PC-3 (cell line): ENCODE measurements around the gene EIF4EBP2. TPM values are rescaled to one million over a fixed set of nuclear protein-coding genes. Genes with fewer than 3 reads are reported as not detected.

Source experiments
- ATAC-seq: fragments of 200-7000 bp; cut with Tn5 transposase; 2 replicates; pipeline ENCODE4 v1.9.1; 2020; ENCODE audit warnings: mild to moderate bottlenecking, moderate library complexity
- BruUV-seq: library from RNA; stranded (reverse); fragments of 400-500 nt; replicated peaks from 2 replicates; lab custom pipeline; 2021; lab: Mats Ljungman, UMichigan
- CTCF ChIA-PET: fragments of 300-600 bp; sonication (Branson Sonifier 250); formaldehyde crosslinking; loops from one replicate; lab custom pipeline; 2022; ENCODE audit warnings: antibody characterized with exemption; lab: Charles Lee
- POLR2A ChIA-PET: fragments of 300-600 bp; sonication (Branson Sonifier 250); formaldehyde crosslinking; loops from one replicate; lab custom pipeline; 2022; ENCODE audit warnings: antibody characterized with exemption; ENCODE audit not compliant: unreplicated experiment; lab: Charles Lee
- DNase-seq: peaks from one replicate; pipeline ENCODE4 v3.0.0-alpha.2; 2015
- H2AFZ ChIP-seq: fragments of 300-600 bp; sonication (generic); 2 replicates; pipeline ENCODE4 v1.6.0; 2016; ENCODE audit warnings: antibody characterized with exemption, low read length
- H3F3A ChIP-seq: fragments of 300-600 bp; sonication (generic); one replicate; pipeline ENCODE4 v1.6.0; 2017; ENCODE audit warnings: antibody characterized with exemption, low read length, control low read depth, mild to moderate bottlenecking; ENCODE audit not compliant: unreplicated experiment
- H3K27ac ChIP-seq: fragments of 300-600 bp; sonication (generic); 2 replicates; pipeline ENCODE4 v1.5.1; 2016; ENCODE audit warnings: mild to moderate bottlenecking, low read length
- H3K27me3 ChIP-seq: fragments of 300-600 bp; sonication (generic); 2 replicates; pipeline ENCODE4 v1.6.1; 2016; ENCODE audit warnings: low read length, mixed read lengths
- H3K36me3 ChIP-seq: fragments of 300-600 bp; sonication (generic); 2 replicates; pipeline ENCODE4 v1.6.1; 2016; ENCODE audit warnings: low read depth, mixed run types, low read length, mixed read lengths
- H3K4me1 ChIP-seq: fragments of 300-600 bp; sonication (generic); 2 replicates; pipeline ENCODE4 v1.5.1; 2016; ENCODE audit warnings: low read length; ENCODE audit not compliant: insufficient read depth
- H3K4me2 ChIP-seq: fragments of 300-600 bp; sonication (generic); 2 replicates; pipeline ENCODE4 v1.6.0; 2016; ENCODE audit warnings: low read length
- H3K4me3 ChIP-seq: fragments of 300-600 bp; sonication (generic); 2 replicates; pipeline ENCODE4 v1.5.1; 2016; ENCODE audit warnings: mild to moderate bottlenecking, low read length, mixed read lengths
- H3K79me2 ChIP-seq: fragments of 300-600 bp; sonication (generic); 2 replicates; pipeline ENCODE4 v1.6.1; 2017; ENCODE audit warnings: low read length, mixed read lengths
- H3K9ac ChIP-seq: fragments of 300-600 bp; sonication (generic); 2 replicates; pipeline ENCODE4 v1.6.0; 2016; ENCODE audit warnings: mild to moderate bottlenecking, low read length
- H3K9me2 ChIP-seq: fragments of 300-600 bp; sonication (generic); replicated peaks from 2 replicates; pipeline ENCODE4 v1.6.1; 2016; ENCODE audit warnings: mixed run types, low read length, mixed read lengths
- H3K9me3 ChIP-seq: fragments of 300-600 bp; sonication (generic); 2 replicates; pipeline ENCODE4 v1.6.1; 2016; ENCODE audit warnings: low read length, mixed read lengths
- H4K20me1 ChIP-seq: fragments of 300-600 bp; sonication (generic); 2 replicates; pipeline ENCODE4 v1.6.1; 2016; ENCODE audit warnings: low read length, mixed read lengths
- CTCF ChIP-seq: fragments of 300-600 bp; sonication (generic); conservative IDR thresholded peaks from 2 replicates; pipeline ENCODE4 v1.5.1; 2017; ENCODE audit warnings: antibody characterized with exemption, low read depth, mild to moderate bottlenecking, low read length
- EZH2 ChIP-seq: fragments of 300-600 bp; sonication (generic); IDR thresholded peaks from one replicate; pipeline ENCODE4 v1.6.1; 2017; ENCODE audit warnings: antibody characterized with exemption, mild to moderate bottlenecking, low read length; ENCODE audit not compliant: unreplicated experiment
- EZH2phosphoT487 ChIP-seq: fragments of 300-600 bp; sonication (generic); IDR thresholded peaks from 2 replicates; pipeline ENCODE4 v1.6.1; 2018; ENCODE audit warnings: mild to moderate bottlenecking, antibody characterized with exemption, low read length, borderline replicate concordance
- intact Hi-C: fragments of 100-400 bp; cut with micrococcal nuclease; formaldehyde crosslinking; loops from 2 replicates; pipeline ENCODE4 v1.9.0; 2023
- total RNA-seq: library from RNA; depleted of rRNA; stranded (reverse); fragments of >200 nt; gene quantifications from 2 replicates; pipeline ENCODE4 v1.2.3, GENCODE V29; 2014

Gene EIF4EBP2
- total RNA-seq, 1 experiment from 2014 or later, result 29.2 TPM

DNA sequence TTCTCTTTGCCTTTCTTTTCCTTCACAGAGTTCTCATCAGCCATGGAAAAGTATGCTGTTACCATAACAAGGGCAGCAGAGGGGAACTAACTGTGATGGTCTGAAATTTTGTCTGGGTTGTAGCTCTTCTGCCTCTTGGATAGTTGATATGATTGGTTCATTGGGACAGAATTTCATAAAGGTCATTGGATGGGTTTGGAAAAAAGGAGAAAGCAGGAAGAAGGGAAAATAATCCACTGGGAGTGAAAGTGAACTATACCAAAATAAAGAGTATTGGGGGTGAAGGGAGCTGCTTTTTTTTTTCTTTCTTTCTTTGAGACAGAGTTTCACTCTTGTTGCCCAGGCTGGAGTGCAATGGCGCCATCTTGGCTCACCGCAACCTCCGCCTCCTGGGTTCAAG lies 5.8 kb downstream of the EIF4EBP2 start:
- Histone ChIP-seq H4K20me1 (peaks cover 52% of the 10 kb centered on the region), H3K4me2 (no peak overlapping the region), H3K27me3 (no peaks in the 10 kb centered on the region), H2AFZ (no peak overlapping the region), H3K9me3 (no peaks in the 10 kb centered on the region), H3K4me3 (no peak overlapping the region), H3K36me3 (peaks cover 10% of the 10 kb centered on the region; the same call in 1 of the 2 replicates), H3K79me2 (peaks cover 87% of the 10 kb centered on the region), H3K27ac (no peak overlapping the region), H3K9me2 (no peaks in the 10 kb centered on the region), H3K4me1 (peaks cover 18% of the 10 kb centered on the region), H3K9ac (no peak overlapping the region), H3F3A (no peaks in the 10 kb centered on the region)
- no peak for ATAC-seq
- no TSS peak for BruUV-seq
- ChIA-PET POLR2A (no interaction called here), CTCF (no interaction called here)
- no peak for TF ChIP-seq EZH2phosphoT487
- TF ChIP-seq CTCF, result no peak
- TF ChIP-seq EZH2, result no peak
- no peak for DNase-seq
- intact Hi-C loops, result loop anchor here (10.0 kb wide), 1 partner anchor 965 kb away; no protein-coding TSS in a partner anchor

DNA sequence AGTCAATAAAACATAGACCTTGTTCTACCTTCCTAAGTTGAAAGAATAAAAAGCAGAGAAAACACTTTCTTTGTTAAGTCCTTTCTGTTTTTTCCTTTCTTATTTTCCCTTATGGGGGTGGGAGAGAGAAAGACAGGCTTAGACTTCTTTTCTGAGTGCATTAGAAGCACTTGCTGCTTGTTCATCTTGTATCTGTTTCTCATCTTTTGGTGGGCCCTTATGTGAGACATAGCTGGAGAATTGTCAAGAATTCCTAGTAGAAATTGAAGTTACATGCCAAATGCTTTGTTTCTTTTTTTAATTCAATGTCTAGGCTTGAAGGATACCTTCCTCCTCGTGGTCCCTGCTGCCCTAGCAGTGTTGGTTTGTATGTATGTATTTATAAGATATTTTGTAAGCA lies 6.7 kb downstream of the EIF4EBP2 start:
- Histone ChIP-seq H2AFZ (no peak overlapping the region), H3K27me3 (no peaks in the 10 kb centered on the region), H3K9ac (no peak overlapping the region), H3K4me3 (no peak overlapping the region), H3K4me1 (peaks cover 12% of the 10 kb centered on the region), H3K9me2 (no peaks in the 10 kb centered on the region), H3K36me3 (peaks cover 10% of the 10 kb centered on the region; the same call in 1 of the 2 replicates), H3K79me2 (peaks cover 87% of the 10 kb centered on the region), H3K27ac (no peak overlapping the region), H3K4me2 (no peak overlapping the region), H4K20me1 (peaks cover 43% of the 10 kb centered on the region), H3K9me3 (no peaks in the 10 kb centered on the region), H3F3A (no peaks in the 10 kb centered on the region)
- TF ChIP-seq EZH2 (no peak), EZH2phosphoT487 (no peak), CTCF (no peak)
- DNase-seq (no peak), ATAC-seq (no peak)
- CTCF ChIA-PET, result no interaction called here
- intact Hi-C loops, result no loop called here
- BruUV-seq, result no TSS peak
- POLR2A ChIA-PET, result no interaction called here

- TF ChIP-seq EZH2phosphoT487 (no peak), CTCF (no peak), EZH2 (no peak)
- ATAC-seq (no peak), DNase-seq (no peak)
- Histone ChIP-seq H2AFZ (no peak overlapping the region), H3K79me2 (peaks cover 86% of the 10 kb centered on the region), H3K4me1 (peaks cover 1% of the 10 kb centered on the region), H3K9me2 (no peaks in the 10 kb centered on the region), H3K9me3 (no peaks in the 10 kb centered on the region), H3K36me3 (peaks cover 10% of the 10 kb centered on the region; the same call in 1 of the 2 replicates), H3K4me2 (no peak overlapping the region), H3F3A (no peaks in the 10 kb centered on the region), H3K4me3 (no peak overlapping the region), H3K9ac (no peak overlapping the region), H3K27ac (no peak overlapping the region), H4K20me1 (peaks cover 33% of the 10 kb centered on the region), H3K27me3 (no peaks in the 10 kb centered on the region)
- intact Hi-C loops, result no loop called here
- BruUV-seq, result no TSS peak
- ChIA-PET CTCF (interaction anchor here (0.6 kb wide), 1 partner anchor 33 kb away, joined by 3 read pairs; no protein-coding TSS in a partner anchor), POLR2A (no interaction called here)
Measured at GRCh38 chr10:70412356-70412755, 8.4 kb downstream of the EIF4EBP2 start.
